ENCODE data around the gene ALOXE3.
"Not testable (repeated sequence)": the region's sequence is repeated elsewhere in the genome, so short reads cannot be mapped to it uniquely, and the experiment has no call there.

ALOXE3 gene

GRCh38 chr17:8122422-8122923, 4.2 kb upstream of the ALOXE3 start:
- peak; percentile 32 for DNase-seq (ENCODE audit: low spot score)

- peak; percentile 77 for DNase-seq (ENCODE audit: low spot score)
Measured at GRCh38 chr17:8121681-8122421, 3.5 kb upstream of the ALOXE3 start.

DNA sequence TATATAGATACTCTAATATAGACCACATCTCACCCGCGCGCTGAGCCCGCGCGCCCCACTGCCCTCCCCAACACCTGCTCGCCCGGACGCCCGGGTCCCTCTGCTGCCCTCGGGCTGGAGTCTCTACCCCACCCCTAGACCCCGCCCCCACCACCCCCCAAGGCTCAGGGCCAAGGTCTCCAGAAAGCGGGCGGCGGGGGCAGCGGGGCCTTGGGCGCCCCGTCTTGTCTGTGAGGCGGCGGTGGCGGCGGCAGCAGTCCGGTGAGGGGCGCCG, 3.0 kb upstream of the ALOXE3 start:
- no peak for DNase-seq (ENCODE audit: low spot score)

GRCh38 chr17:8120520-8121406, 2.4 kb upstream of the ALOXE3 start:
- DNase-seq (ENCODE audit: low spot score), result peak; percentile 86

DNA sequence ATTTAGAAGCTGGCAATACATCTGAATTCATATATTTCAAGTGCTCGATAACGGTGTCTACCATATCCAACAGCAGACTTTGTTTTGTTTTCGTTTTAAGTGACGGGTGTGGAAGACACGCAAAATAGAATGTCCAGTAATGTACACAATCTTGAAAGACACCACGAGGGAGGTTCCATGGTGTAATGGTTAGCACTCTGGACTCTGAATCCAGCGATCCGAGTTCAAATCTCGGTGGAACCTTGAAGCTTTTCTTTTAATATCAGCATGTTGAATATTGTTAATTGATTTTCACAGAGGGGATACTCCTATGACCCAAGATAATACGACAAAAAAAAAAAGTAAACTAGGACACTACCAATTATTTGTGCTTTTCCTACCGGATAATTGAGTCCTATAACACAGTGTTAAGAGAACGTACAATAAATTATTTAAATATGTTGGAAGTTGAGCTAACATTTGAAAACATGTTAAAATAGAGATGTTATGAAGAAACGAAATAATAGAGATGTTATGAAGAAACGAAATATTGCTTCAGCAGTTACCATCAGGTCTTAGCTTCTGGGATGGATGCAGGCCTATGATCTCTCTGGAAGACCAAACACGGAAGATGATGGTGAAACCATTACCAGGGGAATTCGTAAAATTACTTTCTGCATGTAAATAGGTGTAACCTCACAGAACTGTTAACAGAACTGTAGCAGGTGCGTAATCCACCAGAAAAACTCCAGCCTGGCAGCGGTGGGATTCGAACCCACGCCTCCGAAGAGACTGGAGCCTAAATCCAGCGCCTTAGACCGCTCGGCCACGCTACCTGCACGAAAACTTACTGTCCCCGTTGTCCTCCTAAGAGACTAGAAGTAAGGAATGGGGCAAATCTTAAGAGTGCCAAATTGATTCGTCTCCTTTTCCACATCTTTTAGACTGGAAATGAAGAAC, 1.5 kb upstream of the ALOXE3 start:
- DNase-seq (ENCODE audit: low spot score), result peak; percentile 96

- peak; percentile 87 for DNase-seq (ENCODE audit: low spot score)
Measured at GRCh38 chr17:8118769-8119580, 661 bp upstream of the ALOXE3 start.

DNA sequence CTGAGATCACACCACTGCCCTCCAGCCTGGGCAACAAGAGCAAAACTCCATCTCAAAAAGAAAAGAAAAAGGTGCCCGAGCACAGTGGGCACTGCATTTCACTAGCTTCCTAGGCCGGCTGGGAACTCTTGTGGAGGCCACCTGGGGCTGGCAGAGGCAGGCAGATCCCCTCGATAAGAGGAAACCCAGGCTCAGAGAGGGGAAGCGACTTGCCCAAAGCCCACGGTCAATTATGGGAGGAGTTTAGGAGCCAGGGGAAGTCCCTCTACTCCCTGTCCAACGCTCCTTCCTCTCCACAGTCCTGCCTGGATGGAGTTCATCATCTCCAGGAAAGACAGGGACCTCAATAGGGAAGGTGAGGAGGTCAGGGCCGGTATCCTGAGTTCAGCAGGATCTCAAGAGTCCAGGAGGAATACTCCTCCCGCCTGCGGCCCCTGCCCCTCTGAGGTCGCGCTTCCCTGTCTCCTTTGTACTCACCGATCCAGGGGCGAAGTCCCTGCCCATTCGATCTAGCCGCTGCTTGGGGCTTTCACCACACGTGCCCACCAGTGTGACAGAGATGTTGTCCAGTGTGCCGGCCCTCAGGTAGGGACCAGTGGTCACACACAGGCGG, 841 bp downstream of the ALOXE3 start:
- peak; percentile 35 for DNase-seq (ENCODE audit: low spot score)

- DNase-seq (ENCODE audit: low spot score), result no peak
Measured at GRCh38 chr17:8116776-8117175, 1.5 kb downstream of the ALOXE3 start.

DNA sequence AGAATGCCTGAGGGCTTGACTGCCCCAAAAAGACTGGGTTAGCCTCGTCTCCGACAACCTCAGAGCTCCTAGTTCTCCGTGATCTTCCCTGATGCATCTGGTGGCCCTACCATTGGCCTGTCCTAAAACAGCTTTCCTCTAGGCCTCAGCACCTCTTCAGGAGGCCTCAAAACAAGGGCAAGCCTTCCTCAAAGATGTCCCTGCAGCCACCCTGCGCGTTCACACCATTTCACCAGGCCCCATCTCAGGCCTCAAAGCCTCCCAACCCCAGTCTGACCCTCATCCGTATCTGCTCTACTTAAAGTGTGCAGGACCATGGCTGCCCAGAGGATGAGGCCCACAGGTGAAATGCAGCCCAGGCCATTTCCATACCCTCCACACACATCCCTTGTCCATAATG, 7.4 kb downstream of the ALOXE3 start:
- no peak for DNase-seq (ENCODE audit: low spot score)

- no peak for DNase-seq (ENCODE audit: low spot score)
Measured at GRCh38 chr17:8110456-8110804, 7.9 kb downstream of the ALOXE3 start.

- peak; percentile 65 for DNase-seq (ENCODE audit: low spot score)
Measured at GRCh38 chr17:8109661-8110455, 8.5 kb downstream of the ALOXE3 start.

DNA sequence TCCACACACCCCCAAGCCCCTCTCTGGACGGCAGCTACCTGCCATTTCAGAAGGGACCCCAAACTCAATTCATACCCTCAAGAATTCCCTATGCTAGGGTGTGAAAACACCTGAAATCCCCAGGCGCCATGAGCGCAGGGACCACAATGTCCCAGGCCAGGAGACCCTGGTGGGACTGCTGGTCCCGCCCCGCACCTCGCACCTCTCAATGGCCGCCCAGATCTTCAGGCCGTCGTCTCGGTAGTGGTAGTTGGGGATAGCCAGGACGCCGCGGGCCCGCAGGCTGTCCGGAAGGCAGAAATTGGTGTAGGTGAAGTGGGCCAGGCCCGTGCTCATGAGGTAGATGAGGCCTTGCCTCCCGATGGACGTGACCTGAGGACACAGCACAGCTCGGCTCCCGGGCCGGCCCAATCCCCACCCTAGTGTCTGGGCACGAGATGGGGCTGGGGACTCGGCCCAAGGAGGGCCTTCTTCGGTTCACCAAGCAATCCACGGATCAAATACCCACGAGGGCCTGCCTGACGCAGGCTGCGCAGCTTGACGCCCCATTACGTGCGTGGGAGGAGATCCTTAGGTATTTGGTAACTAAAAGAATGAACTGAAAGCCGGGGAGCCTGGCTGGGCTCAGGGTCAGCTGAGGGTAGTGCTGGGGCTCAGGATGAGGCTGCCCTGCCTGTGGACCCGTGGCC, 9.2 kb downstream of the ALOXE3 start:
- no peak for DNase-seq (ENCODE audit: low spot score)

- not testable (repeated sequence) for DNase-seq (ENCODE audit: low spot score)
Measured at GRCh38 chr17:8106980-8107379, 11.3 kb downstream of the ALOXE3 start.

- DNase-seq (ENCODE audit: low spot score), result no peak
Measured at GRCh38 chr17:8105957-8106398, 12.3 kb downstream of the ALOXE3 start.

DNA sequence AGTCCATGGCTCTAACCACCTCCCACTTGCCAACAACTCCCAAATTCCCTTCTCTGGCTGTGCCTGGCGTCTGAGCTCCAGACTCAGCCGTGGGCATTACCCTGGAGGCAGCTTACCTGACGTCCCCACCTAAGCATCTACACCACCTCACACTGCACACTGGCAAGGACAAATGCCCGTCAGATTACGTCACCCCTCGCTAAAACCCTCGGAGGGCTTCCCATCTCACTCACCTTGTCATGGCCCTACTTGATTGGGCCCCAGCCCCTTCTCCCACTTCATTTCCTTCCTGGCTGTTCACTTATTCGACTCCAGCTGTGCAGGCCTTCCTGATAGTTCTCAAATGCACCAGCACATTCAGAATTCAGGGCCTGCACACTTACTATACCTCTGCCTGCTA, 13.4 kb downstream of the ALOXE3 start:
- DNase-seq (ENCODE audit: low spot score), result no peak

- peak; percentile 73 for DNase-seq (ENCODE audit: low spot score)
Measured at GRCh38 chr17:8103549-8103948, 14.8 kb downstream of the ALOXE3 start.

DNA sequence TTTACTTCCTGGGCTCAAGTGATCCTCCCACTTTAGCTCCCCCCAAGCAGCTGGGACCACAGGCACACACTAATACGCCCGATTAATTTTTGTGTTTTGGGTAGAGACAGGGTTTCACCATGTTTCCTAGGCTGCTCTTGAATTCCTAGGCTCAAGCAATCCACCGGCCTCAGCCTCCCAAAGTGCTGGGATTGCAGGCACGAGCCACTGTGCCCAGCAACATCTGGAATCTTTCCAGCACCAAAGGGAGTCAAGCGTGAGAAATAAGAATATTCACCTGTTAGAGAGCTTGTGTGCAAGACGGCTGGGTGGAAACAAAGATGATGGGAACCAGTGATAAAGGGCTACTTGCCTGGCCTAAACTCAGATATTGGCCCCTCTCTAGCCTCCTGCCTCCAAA, 16.6 kb downstream of the ALOXE3 start:
- DNase-seq (ENCODE audit: low spot score), result peak; percentile 31

- no peak for DNase-seq (ENCODE audit: low spot score)
Measured at GRCh38 chr17:8100763-8101162, 17.6 kb downstream of the ALOXE3 start.

DNA sequence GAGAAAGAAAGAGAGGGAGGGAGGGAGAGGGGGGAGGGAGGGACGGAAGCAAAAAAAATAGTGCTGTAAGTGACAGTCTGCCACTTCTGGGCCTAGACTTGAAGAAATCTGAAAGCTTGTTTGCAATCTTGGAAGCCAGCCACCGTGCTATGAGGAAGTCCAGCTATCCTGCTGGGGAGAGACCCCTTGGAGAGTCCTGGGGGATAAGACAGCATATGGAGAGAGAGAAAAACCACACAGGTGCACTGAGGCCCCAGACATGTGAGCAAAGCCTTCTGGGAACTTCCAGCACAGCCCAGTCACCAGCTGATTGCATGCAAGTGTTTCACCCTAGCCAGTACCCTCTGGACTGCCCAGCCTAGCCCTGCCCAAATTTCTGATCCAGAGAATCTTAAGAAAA, 18.2 kb downstream of the ALOXE3 start:
- no peak for DNase-seq (ENCODE audit: low spot score)

All from kidney tubule cell (primary cell).